Right renal pelvis (tissue), 4 donors: ENCODE data around the gene MYO3B. TPM values are rescaled to one million over a fixed set of nuclear protein-coding genes. Genes with fewer than 3 reads are reported as not detected.

Experiments used
- DNase-seq, 4 donors: peaks; one replicate each; pipeline ENCODE4 v3.0.0-alpha.2; 2013; ENCODE audit warnings: low read depth in 4 of 4, low spot score in 3 of 4, missing footprints in 1 of 4
- polyA plus RNA-seq, 4 donors: library from polyadenylated mRNA; unstranded; fragments of 120-200 nt; gene quantifications; one replicate each; pipeline ENCODE4 v1.2.1, GENCODE V29; 2013; ENCODE audit not compliant: insufficient read length in 4 of 4

The MYO3B gene, protein sequence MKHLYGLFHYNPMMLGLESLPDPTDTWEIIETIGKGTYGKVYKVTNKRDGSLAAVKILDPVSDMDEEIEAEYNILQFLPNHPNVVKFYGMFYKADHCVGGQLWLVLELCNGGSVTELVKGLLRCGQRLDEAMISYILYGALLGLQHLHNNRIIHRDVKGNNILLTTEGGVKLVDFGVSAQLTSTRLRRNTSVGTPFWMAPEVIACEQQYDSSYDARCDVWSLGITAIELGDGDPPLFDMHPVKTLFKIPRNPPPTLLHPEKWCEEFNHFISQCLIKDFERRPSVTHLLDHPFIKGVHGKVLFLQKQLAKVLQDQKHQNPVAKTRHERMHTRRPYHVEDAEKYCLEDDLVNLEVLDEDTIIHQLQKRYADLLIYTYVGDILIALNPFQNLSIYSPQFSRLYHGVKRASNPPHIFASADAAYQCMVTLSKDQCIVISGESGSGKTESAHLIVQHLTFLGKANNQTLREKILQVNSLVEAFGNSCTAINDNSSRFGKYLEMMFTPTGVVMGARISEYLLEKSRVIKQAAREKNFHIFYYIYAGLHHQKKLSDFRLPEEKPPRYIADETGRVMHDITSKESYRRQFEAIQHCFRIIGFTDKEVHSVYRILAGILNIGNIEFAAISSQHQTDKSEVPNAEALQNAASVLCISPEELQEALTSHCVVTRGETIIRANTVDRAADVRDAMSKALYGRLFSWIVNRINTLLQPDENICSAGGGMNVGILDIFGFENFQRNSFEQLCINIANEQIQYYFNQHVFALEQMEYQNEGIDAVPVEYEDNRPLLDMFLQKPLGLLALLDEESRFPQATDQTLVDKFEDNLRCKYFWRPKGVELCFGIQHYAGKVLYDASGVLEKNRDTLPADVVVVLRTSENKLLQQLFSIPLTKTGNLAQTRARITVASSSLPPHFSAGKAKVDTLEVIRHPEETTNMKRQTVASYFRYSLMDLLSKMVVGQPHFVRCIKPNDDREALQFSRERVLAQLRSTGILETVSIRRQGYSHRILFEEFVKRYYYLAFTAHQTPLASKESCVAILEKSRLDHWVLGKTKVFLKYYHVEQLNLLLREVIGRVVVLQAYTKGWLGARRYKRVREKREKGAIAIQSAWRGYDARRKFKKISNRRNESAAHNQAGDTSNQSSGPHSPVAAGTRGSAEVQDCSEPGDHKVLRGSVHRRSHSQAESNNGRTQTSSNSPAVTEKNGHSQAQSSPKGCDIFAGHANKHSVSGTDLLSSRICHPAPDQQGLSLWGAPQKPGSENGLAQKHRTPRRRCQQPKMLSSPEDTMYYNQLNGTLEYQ (N-terminal part only)
- 1 to 10 TPM; 7.7 to 9.5 (median 8.4) TPM for polyA plus RNA-seq

DNA sequence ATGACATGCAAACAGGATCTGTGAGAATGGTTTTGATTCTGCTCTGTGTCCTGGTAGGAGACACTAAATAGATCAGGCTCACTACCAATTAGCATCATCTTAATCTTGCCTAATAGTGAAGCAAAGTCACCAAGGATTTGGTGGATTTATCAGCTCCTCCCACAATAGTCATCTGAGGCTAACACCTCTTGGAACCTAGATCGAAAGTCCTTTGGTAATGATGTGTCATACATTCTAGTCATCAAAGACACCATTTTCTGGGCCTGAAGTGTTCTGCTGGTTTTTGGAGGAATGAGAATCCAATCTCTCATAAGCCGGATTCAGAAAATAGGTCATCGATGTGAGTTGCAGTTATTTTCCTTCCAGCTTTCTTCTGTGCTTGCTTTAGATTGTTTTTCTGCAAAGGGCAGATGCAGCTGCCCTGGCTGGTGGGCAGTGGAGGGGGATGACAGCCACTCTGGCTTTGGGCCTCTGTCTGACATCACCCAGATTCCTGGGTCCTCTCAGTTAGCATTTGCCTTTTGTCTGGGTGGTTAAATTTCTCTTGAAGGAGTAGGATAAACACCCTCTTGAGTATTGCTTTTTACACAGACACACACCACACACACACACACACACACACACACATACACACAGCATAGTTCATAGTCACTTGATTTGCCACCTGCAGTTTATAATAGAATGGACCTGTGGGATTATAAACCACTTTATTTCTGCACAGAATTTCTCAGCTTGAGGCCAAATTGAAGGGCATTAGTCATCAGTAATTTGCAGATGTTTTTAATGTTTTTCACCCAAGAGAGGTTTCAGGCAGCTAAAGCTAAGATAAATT is at the start of gene MYO3B:
TSS of gene MYO3B (plus strand) at position 198 of the 832 bp plus-strand sequence. CDS start at position 339, 141 bp downstream.
- DNase-seq, result no peak

DNA sequence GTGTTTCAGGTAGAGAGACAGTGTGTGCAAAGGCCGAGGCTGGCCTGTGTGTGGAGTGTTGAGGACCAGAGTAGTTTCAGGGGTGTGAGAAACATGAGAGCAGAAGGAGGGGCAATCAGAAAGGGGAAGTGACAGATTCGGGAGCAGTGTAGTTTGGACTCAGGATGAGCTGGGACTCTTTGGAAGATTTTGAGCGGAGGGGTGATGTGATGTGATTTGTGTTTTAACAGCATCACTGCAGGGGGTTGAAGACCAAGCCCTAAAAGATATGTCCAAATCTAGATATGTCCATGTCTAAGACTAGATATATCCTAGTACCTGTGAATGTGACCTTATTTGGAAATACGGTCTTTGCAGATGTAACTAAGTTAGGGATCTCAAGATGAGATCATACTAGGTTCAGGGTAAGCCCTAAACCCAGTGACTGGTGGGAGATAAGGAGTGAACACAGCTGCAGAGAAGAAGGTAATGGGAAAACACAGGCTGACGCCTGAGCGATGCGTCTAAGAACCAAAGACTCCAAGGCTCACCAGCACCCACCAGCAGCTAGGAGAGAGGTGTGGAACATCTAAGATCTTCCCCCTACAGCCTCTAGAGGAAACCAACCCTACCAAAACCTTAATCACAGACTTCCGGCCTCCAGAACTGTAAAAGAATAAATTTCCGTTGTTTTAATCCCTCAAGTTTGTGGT is 38.5 kb upstream of the MYO3B start:
- no peak for DNase-seq

DNA sequence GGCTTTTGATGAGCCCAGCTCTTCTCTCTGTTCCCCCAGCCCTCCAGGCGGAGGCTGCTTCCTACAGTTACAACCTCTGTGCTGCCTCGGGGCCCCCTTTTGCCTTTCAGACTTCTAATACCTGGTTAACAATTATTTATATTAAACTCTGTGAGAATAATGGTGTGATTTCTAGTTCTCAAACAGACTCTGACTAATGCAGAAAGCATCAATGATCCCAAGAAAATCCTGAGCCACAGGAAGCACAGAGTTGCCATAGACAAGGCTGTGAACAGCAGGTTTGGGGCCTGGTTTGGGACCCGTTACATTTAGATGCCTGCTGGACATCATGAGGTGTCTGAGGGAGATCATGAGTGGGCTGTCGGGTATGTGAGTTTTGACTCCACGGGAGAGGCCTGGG is 37.4 kb upstream of the MYO3B start:
- no peak for DNase-seq

DNA sequence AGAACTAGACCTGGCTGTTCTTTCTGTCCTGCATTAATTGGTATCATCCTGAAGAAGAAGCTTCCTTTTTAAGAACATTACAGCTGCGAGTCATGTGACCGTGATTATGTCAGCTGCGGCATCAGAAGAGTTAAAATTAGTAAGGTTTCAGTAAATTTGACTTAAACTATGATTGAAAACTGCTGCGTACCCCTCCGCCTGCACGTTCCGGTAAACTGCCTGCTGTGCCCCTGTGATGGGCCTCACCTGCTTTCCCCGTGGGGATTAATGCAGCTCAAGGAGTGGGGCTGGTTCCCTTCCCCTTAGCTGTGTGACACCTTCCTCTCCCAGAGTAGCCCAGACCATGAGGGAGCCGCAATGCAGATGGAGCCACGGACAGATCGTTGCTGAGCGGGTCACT is 36.1 kb upstream of the MYO3B start:
- no peak for DNase-seq

DNA sequence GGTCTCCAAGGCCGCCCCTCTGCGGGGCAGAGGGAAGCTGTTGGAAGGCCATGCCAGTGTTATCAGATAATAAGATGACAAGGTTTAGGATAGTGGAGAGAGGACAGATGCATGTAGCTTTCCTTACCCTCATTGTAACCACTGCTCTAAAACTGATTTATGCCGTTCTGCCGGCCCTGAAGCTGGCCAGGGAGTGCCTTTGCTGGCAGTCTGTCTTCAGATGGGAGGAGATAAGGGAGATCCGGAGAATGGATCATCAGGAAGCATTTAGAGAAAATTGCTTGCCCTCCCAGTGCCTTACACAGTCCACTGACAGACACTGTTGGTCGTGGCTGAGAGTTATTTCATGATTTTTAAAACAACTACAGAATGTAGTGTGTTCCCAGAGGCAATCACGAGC is 35.4 kb upstream of the MYO3B start:
- DNase-seq, result no peak

DNA sequence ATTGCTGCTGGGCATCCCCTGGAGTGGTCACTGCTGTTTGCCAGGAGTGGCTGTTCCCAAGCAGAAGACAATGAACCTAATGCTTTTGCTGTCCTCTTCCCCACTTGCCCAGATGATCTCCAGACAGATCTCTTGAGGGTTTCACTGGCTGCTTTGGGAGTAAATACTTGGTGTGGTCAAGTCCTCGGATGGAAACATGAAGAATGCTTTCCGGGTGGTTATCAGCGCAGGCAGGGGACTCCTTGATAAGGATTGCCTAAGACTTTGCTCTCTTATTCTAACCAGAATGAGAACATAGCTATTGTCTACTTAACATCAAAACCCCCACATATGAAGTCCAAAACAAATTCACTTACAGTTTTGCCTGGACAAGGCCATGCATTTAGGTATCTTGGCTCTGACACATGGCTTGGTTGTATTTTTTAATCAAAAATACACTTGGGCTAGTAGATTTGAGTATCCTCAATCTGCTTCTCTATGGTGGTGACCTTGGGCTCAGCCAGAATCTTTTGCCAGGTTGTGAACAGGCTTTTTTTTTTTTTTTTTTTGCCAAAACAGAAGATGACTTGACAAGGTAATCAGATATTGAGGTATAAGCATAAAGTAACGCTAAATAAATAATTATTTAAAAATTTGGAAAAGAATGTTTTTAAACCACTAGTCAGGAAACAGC is 34.8 kb upstream of the MYO3B start:
- no peak for DNase-seq

DNA sequence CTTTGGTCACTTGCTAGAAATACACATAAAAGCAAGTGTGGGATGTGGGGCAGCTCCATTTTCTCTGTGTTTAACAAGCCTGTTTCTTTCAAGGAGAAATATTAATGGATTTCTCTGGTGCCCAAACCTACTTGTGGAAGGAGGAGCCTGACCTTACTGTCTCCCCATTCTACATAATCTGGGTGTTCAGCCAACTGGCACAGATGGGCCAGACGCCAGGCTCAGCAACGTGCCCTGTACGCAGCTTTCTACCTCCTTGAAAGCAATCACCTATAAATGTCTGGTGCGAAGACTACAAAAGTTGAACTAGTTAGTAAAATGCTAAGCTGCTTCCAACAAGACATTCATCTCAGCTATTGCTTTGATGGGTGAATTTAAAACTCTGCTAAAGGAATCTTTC is 33.2 kb upstream of the MYO3B start:
- no peak for DNase-seq

DNA sequence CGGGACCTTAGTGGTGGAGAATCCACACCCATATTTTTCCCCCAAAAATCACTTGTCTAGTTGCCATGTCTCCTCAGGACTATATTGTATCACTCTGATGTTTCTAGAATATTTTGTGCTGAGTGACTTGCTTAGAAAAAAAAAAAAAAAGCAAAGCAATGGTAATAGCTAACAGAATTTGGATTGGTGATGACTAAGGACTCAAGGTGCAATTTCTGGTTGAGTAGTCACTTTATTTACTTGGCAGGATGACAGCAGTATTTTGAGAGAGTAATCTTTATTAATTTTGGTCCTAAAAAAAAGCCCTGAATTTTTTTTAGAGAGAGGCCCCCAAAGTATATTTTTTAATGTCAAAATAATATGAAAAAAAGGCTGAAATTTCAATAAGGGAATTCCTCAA is 32.8 kb upstream of the MYO3B start:
- no peak for DNase-seq

DNA sequence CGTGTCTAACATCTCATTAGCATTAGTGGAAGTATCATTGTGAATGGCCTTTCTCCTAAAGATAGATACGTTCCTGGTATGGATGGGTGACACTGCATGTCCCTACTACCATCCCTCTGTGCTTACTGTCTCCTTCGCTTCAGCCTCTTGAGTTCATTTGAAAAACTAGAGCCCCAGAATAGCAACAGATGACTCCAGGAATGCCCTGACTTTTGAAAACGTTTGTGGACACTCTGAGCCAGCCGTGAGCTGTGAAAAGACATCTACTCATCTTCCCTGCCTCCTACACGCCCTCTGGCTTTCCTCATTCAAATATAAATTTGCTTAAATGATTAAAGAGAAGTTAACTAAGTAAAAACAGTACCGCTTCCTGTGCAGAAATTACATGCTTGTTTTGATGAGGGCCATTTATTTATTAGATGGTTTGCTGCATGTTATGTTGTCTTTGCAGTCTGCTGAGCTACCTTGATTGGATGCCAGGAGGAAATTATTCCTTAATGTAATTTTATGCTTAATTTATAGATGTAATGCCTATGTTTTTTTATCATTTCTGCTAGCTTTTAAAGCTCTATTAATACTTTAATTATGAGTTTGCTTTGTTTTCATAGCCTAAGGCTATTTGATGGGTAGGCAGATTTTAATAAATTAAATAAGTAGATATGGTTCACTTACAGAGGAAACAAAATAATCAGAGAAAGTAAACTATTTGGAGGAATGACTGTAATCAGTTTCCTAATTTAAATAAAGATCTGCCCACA is 32.1 kb upstream of the MYO3B start:
- no peak for DNase-seq

DNA sequence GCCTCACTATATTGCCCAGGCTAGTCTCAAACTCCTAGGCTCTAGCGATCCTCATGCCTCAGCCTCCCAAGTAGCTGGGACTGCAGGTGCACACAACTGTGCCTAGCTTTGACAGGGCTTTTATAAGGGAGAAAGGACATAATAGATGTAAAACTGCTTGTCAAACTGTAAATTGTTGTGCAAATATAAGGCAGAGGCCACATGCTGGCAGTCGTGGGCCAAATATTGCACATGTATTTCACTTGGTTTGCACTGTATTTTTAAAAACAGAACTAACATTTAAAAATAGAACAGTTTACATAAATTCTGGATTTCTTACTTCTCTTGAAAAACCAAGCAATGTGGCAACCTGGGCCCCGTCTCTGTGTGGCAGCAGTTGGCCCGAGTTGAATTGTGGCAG is 31.2 kb upstream of the MYO3B start:
- DNase-seq, result no peak

DNA sequence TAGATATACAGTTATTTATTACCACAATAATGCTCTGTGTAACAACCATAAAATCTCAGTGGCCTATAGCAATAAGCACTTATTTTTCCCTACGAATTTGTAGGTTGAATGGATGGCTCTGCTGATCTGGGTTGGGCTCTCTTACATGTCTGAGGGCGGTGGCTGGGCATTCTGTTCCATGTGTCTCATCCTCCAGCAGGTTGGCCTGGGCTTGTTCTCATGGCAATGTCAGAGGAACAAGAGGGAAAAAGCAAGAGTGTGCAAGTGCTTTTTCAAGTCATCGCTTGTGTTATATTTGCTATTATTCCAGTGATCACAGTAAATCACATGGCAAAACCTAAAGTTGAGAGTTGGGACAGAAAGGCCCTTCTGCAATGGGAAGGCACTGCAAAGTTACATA is 30.4 kb upstream of the MYO3B start:
- DNase-seq, result no peak

DNA sequence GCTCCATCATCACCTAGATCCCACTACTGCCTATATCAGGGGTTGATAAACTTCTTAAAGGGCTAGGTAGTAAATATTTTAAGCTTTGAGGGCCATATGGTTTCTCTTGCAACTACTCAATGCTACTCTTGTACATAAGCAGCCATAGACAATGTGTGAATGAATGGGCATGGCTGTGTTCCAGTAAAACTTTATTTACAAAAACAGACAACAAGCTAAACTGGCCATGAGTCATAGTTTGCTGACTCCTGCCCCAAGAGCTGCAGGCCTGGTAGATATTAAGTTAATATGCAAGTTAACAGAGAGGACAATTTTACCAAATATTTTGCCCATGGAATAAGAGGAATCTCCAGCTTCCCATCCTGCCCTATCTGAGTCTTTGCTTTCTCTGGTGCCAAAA is 29.8 kb upstream of the MYO3B start:
- DNase-seq, result no peak

DNA sequence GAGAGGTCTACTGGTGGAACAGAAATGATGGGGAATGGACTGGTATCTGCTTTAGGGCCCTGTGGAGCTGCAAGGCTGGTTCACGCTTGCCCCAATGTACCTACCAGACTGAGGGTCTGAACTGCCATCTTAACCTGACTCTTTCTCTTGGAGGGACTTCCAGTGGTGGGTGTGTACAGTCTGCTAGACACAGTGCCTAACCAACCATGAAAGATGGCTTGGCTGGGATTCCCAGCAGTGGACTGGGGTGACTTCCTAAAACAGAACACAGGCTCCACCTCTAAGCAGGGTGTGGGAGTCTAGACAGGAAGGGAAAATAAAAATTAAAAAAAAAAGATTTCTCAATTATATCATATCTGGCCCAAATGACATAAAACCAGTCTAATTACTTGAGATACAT is 25.5 kb upstream of the MYO3B start:
- no peak for DNase-seq

DNA sequence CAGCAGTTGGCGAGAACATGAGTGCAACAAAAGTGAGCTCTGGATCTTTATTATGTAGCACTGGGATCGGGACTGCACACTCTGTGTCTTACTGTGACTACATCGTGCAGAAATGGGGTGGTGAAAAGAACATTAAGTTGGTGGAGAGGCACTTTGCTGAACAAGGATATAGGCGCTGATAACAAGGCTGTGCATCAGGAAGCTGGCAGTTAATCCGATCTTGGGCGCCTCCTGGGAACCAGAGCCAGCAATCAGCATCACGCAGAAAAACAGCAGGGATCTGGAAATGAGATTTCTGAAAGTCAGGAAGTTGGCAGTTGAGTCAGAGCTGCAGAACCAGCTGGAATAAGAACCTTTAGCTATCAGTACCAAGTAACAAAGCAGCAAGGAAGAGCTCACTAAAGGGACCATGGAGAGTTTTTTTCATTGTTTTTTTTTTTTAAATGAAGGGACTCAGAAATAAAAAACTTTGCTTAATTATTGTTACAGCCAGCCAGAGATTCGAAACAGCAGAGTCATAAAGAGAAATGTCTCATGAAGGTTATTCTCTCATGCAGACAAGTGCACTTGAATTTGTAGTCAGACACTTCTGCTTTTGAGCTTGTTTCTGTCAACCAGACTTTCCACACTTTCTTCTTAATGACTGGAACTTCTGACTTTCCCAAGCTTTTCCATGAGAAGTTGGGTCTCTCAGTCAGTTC is 22.8 kb upstream of the MYO3B start:
- DNase-seq, result no peak

DNA sequence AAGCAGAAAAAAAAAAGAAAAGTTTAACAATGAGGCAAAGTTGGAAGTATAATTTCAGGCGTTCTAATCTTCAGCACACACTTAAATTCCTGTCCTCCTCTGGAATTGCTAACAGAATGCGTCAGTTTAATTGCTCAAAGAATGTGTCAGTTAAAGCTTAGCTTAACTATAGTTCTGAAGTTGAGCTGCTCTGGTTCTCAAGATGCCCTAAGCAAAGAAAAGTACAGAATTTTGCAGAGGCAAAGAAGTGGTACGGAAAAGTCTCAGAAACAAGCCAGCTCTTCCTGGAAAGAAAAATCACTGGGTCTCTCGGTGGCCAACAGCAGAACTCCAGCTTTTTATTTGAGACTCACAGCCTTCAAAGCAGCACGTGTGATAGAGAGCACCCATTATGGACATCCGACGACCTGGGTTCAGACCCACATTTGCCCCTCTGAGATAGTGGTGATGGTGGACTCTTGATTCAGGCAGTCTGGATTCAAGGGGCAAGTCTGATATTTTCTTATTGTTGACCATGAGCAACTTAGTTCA is 22.2 kb upstream of the MYO3B start:
- DNase-seq, result no peak

DNA sequence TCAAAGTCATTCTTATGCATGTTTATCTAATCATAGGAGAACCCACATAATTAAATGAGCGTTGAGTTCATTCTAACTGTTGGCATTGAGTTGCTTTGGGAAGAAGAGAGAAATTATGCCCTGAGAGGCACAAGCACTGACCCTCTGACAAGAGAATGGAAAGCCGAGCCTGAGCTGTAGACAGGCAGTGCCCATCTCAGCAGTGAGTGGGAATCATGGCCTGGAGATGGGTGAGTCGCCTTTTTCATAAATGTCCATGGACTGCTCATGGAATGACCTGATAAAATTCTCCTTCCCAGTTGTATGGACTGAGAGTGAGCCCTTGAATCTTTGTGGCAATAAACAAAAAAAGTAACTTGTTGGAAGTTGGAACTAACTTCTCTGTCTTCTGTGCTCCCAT is 21.4 kb upstream of the MYO3B start:
- no peak for DNase-seq

DNA sequence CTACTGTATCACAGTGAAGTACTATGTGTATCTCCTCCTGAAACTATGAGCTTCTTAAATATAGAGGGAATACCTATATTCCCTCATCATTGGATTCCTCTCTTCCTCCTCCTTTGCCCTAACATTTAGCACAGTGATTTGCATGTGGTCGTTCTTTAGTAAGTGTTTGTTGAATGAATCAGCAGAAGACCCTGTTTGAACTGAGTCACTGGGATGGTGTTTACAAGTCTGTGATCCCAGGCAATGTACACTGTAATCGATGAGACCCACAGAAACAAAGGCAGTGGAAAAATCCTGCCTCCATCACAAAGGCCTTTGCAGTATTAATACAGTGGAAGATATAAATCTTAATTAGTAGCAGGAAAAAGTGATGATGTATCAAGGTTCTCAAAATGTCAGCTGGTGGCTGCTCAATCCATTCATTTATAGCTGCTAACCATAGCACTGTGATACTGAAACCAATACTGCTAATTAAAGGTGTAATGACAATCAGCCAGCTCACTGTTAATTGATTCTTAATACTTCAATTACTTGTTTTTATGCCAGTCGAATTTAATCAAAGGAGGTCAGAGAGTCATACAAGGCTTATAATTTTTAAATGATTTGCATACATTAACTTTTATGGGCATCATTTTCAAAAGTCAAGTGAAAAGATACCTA is 20.8 kb upstream of the MYO3B start:
- DNase-seq, result no peak
